HepG2 (cell line): ENCODE results near the gene ERRFI1. TPM values are rescaled to one million over a fixed set of nuclear protein-coding genes. Genes with fewer than 3 reads are reported as not detected.

ENCODE experiments used
- KDM6A ChIP-seq: IDR thresholded peaks from 2 replicates; pipeline ENCODE4 v1.6.1; 2016; ENCODE audit warnings: low read depth
- MTA3 ChIP-seq: sonication (generic); formaldehyde crosslinking; IDR thresholded peaks from 2 replicates; pipeline ENCODE4 v1.4.0; 2020; ENCODE audit warnings: missing genetic modification reagents
- NFRKB ChIP-seq: fragments of 450-650 bp; IDR thresholded peaks from 2 replicates; pipeline ENCODE4 v1.6.1; 2017
- PHF8 ChIP-seq: sonication (generic); formaldehyde crosslinking; IDR thresholded peaks from 2 replicates; pipeline ENCODE4 v1.5.0; 2020; ENCODE audit warnings: missing genetic modification reagents
- THAP9 ChIP-seq: sonication (generic); formaldehyde crosslinking; IDR thresholded peaks from 2 replicates; pipeline ENCODE4; 2020; ENCODE audit warnings: missing genetic modification reagents, mild to moderate bottlenecking, borderline replicate concordance
- TRAFD1 ChIP-seq: sonication (generic); formaldehyde crosslinking; IDR thresholded peaks from 2 replicates; pipeline ENCODE4 v1.5.1; 2020; ENCODE audit warnings: missing genetic modification reagents, mild to moderate bottlenecking, borderline replicate concordance
- ZBTB7A ChIP-seq: sonication (generic); formaldehyde crosslinking; IDR thresholded peaks from 2 replicates; pipeline ENCODE4 v1.8.0; 2022; ENCODE audit warnings: mild to moderate bottlenecking, missing genetic modification reagents
- ZMYM2 ChIP-seq: sonication (generic); formaldehyde crosslinking; IDR thresholded peaks from 2 replicates; pipeline ENCODE4 v1.8.0; 2022; ENCODE audit warnings: mild to moderate bottlenecking, missing genetic modification reagents
- ZNF10 ChIP-seq: sonication (generic); formaldehyde crosslinking; IDR thresholded peaks from 2 replicates; pipeline ENCODE4 v1.4.0; 2020; ENCODE audit warnings: mild to moderate bottlenecking, low read depth, missing genetic modification reagents, borderline replicate concordance
- ZNF430 ChIP-seq: sonication (generic); formaldehyde crosslinking; IDR thresholded peaks from 2 replicates; pipeline ENCODE4 v1.9.0; 2021; ENCODE audit warnings: mild to moderate bottlenecking, missing genetic modification reagents
- ZNF775 ChIP-seq: sonication (generic); formaldehyde crosslinking; IDR thresholded peaks from 2 replicates; pipeline ENCODE4 v1.4.0; 2020; ENCODE audit warnings: missing genetic modification reagents, mild to moderate bottlenecking, moderate library complexity, borderline replicate concordance
- ZNF792 ChIP-seq: IDR thresholded peaks from 2 replicates; pipeline ENCODE4 v1.6.1; 2016
- ZNF879 ChIP-seq: sonication (generic); formaldehyde crosslinking; IDR thresholded peaks from 2 replicates; pipeline ENCODE4 v1.8.1; 2023; ENCODE audit warnings: missing genetic modification reagents
- polyA plus RNA-seq, 8 experiments: library from polyadenylated mRNA; depleted of rRNA in 3 of 8; stranded (reverse) in 7 of 8; unstranded in 1 of 8; fragments of >200 nt; fragmentation: Illumina TruSeq in 4 of 8; extraction: Trizol in 4 of 8; gene quantifications; 2 replicates each; pipeline versions ENCODE4 v1.2.1 to v1.2.3, GENCODE V29; 2011 to 2016; ENCODE audit warnings: low read depth in 4 of 8, missing spikeins in 1 of 8, mixed read lengths in 1 of 8; ENCODE audit not compliant: insufficient read depth in 1 of 8
- total RNA-seq, 5 experiments: library from RNA; depleted of rRNA; stranded (reverse); fragments of >200 nt; fragmentation: Illumina TruSeq; extraction: Trizol; gene quantifications; 2 replicates each; pipeline ENCODE4 v1.2.3, GENCODE V29; 2016; ENCODE audit warnings: low read depth in 1 of 5
- TF ChIP-seq, protein P1 (sequence below): sonication (generic); formaldehyde crosslinking; IDR thresholded peaks from 2 replicates; pipeline ENCODE4 v1.4.0; 2020; ENCODE audit warnings: missing genetic modification reagents, borderline replicate concordance

ERRFI1 gene
- total and polyA plus RNA-seq, 2 of the 13 experiments (the other 11 are each of a cell fraction or from before 2014, with no cell fraction given) = 84.4 to 753 TPM

DNA sequence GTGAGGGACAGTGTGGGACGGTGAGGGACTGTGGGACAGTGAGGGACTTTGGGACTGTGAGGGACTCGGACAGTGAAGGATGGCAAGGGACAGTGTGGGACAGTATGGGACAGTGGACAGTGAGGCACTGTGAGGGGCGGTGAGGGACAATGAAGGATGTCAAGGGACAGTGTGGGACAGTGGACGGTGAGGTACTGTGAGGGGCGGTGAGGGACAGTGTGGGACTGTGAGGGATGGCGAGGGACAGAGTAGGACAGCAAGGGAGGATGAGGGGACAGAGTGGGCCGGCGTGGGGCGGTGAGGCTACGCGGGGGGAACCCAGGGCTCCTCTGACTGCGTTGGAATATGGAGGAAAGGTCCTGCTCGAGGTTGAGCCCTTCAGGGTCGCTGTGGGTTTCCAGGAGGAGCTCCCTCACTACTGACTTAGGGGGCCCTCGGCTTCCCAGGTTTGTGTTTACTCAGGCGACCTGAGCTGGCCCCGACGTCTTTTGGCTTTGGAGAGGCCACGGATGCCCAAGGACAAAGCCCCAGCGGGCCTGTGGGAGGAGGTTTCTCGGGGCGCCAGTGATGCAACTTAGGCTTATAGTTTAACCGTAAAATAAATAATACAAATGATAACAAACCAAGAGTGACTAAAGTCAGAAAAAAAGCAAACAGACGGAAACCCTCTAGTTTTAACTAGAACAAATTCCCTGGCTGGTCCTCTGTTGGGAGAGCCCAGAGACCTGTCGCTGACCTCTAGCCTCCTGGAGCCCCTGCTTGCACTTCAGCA, 1.1 kb upstream of the ERRFI1 start (continued):
- TF ChIP-seq, protein P1, sequence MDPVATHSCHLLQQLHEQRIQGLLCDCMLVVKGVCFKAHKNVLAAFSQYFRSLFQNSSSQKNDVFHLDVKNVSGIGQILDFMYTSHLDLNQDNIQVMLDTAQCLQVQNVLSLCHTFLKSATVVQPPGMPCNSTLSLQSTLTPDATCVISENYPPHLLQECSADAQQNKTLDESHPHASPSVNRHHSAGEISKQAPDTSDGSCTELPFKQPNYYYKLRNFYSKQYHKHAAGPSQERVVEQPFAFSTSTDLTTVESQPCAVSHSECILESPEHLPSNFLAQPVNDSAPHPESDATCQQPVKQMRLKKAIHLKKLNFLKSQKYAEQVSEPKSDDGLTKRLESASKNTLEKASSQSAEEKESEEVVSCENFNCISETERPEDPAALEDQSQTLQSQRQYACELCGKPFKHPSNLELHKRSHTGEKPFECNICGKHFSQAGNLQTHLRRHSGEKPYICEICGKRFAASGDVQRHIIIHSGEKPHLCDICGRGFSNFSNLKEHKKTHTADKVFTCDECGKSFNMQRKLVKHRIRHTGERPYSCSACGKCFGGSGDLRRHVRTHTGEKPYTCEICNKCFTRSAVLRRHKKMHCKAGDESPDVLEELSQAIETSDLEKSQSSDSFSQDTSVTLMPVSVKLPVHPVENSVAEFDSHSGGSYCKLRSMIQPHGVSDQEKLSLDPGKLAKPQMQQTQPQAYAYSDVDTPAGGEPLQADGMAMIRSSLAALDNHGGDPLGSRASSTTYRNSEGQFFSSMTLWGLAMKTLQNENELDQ = no peak
- TF ChIP-seq ZNF430 (CRISPR knock-in tag) = peak; percentile 88
- no peak; the same call in 1 of the 2 replicates for TF ChIP-seq PHF8 (CRISPR knock-in tag)
- TF ChIP-seq ZNF775 (CRISPR knock-in tag) = no peak
- no peak for TF ChIP-seq ZNF792 (CRISPR knock-in tag)
- TF ChIP-seq ZNF10 (CRISPR knock-in tag) = no peak
- TF ChIP-seq KDM6A (CRISPR knock-in tag) = peak; percentile 41; the same call in 1 of the 2 replicates
- TF ChIP-seq ZBTB7A (CRISPR knock-in tag) = no peak
- no peak for TF ChIP-seq TRAFD1 (CRISPR knock-in tag)
- TF ChIP-seq ZNF879 (CRISPR knock-in tag) = no peak
- no peak for TF ChIP-seq NFRKB
- no peak for TF ChIP-seq MTA3
- peak; percentile 16; the same call in 1 of the 2 replicates for TF ChIP-seq THAP9 (CRISPR knock-in tag)
- 0 out of 2 replicates have a peak, but pooled peaks have one; percentile 58 for TF ChIP-seq ZMYM2 (CRISPR knock-in tag)
